A549 treated with CORT108297 at 1 μM for 4 hours (cell line): ENCODE results near the gene INVS. TPM values are rescaled to one million over a fixed set of nuclear protein-coding genes. Genes with fewer than 3 reads are reported as not detected.

Experiments used
- total RNA-seq: library from RNA; stranded (reverse); fragments of 200-300 nt; extraction: Qiagen RNA extraction; gene quantifications from 5 replicates; pipeline ENCODE4 v1.2.3, GENCODE V29; 2022

Gene INVS, protein sequence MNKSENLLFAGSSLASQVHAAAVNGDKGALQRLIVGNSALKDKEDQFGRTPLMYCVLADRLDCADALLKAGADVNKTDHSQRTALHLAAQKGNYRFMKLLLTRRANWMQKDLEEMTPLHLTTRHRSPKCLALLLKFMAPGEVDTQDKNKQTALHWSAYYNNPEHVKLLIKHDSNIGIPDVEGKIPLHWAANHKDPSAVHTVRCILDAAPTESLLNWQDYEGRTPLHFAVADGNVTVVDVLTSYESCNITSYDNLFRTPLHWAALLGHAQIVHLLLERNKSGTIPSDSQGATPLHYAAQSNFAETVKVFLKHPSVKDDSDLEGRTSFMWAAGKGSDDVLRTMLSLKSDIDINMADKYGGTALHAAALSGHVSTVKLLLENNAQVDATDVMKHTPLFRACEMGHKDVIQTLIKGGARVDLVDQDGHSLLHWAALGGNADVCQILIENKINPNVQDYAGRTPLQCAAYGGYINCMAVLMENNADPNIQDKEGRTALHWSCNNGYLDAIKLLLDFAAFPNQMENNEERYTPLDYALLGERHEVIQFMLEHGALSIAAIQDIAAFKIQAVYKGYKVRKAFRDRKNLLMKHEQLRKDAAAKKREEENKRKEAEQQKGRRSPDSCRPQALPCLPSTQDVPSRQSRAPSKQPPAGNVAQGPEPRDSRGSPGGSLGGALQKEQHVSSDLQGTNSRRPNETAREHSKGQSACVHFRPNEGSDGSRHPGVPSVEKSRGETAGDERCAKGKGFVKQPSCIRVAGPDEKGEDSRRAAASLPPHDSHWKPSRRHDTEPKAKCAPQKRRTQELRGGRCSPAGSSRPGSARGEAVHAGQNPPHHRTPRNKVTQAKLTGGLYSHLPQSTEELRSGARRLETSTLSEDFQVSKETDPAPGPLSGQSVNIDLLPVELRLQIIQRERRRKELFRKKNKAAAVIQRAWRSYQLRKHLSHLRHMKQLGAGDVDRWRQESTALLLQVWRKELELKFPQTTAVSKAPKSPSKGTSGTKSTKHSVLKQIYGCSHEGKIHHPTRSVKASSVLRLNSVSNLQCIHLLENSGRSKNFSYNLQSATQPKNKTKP
- total RNA-seq: 8.4 to 11.1 TPM (median 10.4 TPM) in 5 replicates

DNA sequence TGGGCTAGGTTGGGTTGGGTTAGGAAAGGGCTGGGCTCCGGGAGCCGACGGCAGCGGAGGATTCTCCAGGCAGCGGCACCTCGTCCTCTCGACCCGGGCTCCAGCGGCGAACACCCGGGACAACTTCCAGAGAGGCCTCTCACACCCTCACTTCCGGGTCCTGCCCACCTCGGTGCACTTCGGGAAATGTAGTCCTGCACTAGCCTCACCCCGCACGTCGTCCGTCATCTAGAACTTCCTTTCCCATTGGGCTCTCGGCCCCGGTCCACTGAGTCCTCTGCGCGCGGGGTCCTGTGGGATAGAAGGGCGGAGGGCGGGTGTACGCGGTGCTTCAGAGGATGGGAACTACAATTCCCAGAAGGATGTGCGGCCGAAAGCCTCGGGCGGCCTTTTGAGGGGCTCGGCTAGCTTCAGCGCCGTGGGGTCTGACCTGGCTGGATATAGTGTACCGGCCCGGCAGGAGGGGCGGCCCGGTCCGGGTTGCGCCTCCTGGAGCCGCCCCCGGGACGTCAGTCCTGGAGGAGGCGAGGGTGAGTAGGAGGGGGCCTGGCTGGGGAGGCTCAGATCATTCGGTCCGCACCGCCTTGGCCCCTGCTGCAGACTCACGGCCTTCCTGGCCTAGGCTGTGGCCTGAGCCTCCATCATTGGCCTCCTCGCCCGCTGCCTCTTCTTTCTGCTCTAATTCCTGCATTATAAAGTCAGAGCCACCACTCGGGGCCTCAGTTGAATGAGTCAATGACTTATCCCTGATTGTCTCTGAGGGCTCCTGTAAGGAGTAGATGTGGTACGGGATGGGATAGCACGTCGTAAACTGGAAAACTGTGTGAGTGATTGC lies at the start of gene INVS, which contains the start of gene ERP44:
Gene INVS, plus strand, starts transcription at position 357 of the 835 bp plus-strand sequence. CDS start 5,279 bp downstream, outside the sequence.
Gene ERP44, minus strand, starts transcription at position 114 of the 835 bp plus-strand sequence. CDS start 160 bp downstream, outside the sequence.

Other genes with a start within 250 kb of the INVS start
- gene STX17, start 192.6 kb upstream of the INVS start, total RNA-seq: 7.0 to 10.5 TPM (median 9.3 TPM) in 5 replicates
- 14.1 to 17.9 TPM (median 14.6 TPM) in 5 replicates for gene ERP44, start 243 bp upstream of the INVS start, total RNA-seq